ENCODE data around the gene PDE4C.

PDE4C gene

GRCh38 chr19:18262917-18263316, 36.7 kb upstream of the PDE4C start:
- H3K27ac ChIP-seq: no peak overlapping the region

DNA sequence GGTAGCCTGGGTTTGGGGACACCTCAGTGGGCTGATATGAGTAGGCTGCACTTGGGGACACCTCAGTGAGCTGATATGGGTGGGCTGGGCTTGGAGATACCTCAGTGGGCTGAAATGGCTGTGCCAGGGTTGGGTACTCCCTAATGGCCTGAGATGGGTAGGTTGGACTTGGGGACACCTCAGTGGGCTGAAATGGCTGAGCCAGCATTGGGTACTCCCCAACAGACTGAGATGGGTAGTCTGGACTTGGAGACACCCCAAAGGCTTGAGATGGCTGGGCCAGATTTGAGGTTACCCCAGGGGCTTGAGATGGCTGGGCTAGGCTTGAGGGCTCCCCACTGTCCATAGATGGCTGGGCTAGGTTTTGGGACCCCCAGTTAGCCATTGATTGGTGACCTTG, 35.9 kb upstream of the PDE4C start:
- TF ChIP-seq ZFX (IDR thresholded peaks at IDR 0.05; ENCODE audit: borderline replicate concordance) (no peak), CTCF (IDR thresholded peaks at IDR 0.05) (no peak)
- no peak overlapping the region for H3K27ac ChIP-seq

More at GRCh38 chr19:18262917-18263316, 36.7 kb upstream of the PDE4C start:
- no peak for TF ChIP-seq CTCF (IDR thresholded peaks at IDR 0.05)
- no peak for TF ChIP-seq ZFX (IDR thresholded peaks at IDR 0.05; ENCODE audit: borderline replicate concordance)

DNA sequence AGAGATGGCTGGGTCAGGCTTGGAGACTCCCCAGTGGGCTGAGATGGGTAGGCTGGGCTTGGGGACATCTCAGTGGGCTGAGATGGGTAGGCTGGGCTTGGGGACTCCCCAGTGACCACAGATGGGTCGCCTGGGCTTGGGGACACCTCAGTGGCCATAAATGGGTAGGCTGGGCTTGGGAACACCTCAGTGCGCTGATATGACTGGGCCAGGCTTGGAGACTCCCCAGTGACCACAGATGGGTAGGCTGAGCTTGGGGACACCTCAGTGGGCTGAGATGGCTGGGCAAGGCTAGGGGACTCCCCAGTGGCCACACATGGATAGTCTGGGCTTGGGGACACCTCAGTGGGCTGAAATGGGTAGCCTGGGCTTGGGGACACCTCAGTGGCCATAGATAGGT, 35.2 kb upstream of the PDE4C start:
- H3K27ac ChIP-seq: no peak overlapping the region
- TF ChIP-seq ZFX (IDR thresholded peaks at IDR 0.05; ENCODE audit: borderline replicate concordance) (no peak), CTCF (IDR thresholded peaks at IDR 0.05) (no peak)

- TF ChIP-seq ZFX (IDR thresholded peaks at IDR 0.05; ENCODE audit: borderline replicate concordance): no peak
- TF ChIP-seq CTCF (IDR thresholded peaks at IDR 0.05): no peak
- no peak overlapping the region for H3K27ac ChIP-seq
Observed at GRCh38 chr19:18259893-18260292, 33.7 kb upstream of the PDE4C start.

DNA sequence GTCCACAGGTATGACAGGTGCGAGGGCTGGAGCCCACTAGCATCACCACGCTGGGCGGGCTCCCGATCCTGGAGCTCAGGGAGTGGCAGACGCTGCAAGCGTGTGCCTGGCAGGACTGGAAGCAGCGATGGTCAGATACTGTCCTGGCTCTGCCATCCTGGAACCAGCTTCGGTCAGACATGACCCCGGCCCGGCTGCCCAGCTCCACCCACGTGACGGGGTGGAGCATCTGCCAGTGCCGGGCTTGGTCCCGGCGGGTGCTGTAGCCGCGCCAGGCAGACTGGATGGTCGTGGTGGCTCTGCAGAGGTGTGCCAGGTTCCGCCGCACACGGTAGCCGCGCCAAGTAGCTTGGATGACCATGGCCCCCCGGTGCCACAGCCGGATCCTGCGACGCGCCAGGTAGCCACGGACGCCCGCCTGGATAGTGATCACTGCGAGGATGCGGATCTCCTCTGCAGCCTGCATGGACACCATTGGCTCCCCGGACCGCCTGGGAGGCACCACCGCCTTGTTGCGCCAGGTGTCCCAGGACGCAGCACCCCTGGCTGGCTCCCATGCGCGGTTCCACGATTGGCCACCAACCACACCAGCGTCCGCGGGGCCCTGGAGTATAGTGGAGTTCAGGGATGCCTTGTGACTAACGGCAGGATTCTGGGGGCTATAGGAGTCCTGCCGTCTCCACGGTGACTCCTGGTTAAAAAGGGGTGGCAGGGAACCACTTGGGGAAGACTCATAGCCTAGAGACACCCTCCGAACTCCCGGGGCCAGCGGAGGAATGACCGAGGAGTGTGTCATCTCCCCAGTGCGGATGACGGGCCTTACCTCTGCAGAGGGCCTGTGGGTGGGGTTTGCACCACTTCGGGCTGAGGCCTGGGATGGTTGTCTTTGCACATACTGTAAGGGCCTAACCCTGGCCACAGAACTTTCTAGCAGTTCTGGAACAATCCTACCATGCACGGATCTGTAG, 31.5 kb upstream of the PDE4C start:
- H3K27ac ChIP-seq: no peak overlapping the region
- TF ChIP-seq ZFX (IDR thresholded peaks at IDR 0.05; ENCODE audit: borderline replicate concordance) (no peak), CTCF (IDR thresholded peaks at IDR 0.05) (no peak)

DNA sequence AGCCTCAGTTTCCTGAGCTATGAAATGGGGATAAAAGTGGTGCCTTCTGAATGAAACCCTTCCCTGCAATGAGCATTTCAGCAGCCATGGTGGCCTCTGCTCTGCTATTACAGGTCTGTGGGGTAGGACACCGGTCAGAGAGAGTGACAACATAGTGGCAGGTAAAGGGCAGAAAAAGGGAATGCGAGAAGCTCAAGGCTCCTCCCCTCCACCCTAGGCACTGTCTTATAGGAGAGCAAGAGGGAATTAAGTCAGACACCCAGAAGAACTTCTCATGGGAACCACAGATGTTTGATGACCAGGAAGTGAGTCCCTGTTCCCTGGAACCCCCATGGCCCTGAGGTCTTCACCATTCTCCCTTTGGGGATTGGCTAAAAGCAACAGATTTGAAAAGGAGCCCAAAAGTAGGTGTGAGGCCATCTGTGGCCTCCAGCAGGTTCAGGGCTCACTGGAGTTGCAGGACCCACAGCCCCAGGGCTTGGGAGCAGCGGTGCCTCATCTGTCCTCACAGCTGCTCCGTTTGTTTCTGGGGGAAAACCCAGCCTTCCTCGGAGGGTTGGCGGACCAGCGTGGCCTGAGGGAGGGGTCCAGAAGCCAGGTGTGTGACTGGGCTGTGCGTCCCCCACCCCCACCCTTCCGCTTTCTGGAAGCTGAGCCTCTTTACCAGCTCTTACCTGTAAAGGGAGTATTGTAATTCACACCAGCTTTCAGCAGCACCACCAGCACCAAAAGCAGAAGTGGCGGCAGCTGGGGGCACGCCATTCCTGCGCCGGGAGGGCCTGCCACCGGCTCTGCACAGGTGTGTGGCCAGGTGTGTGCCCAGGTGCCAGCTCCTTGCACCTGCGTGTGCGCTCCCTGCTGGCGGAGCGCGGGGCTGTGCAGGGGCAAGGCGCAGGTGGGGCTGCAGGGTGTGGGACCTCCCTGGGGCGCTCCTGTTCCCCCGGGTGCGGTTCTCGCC, 28.6 kb upstream of the PDE4C start:
- TF ChIP-seq CTCF (IDR thresholded peaks at IDR 0.05) (peak; percentile 79), ZFX (IDR thresholded peaks at IDR 0.05; ENCODE audit: borderline replicate concordance) (no peak)
- no peak overlapping the region for H3K27ac ChIP-seq

Data from 22Rv1 (cell line).